HG03469 (cell line): ENCODE results near the gene RBM15B.
"Not testable (repeated sequence)": the region's sequence is repeated elsewhere in the genome, so short reads cannot be mapped to it uniquely, and the experiment has no call there.

ENCODE experiments used
- ATAC-seq: cut with Tn5 transposase; IDR thresholded peaks from one replicate; pipeline ENCODE4 v1.9.1; 2021; ENCODE audit warnings: mild to moderate bottlenecking, moderate library complexity, moderate number of reproducible peaks; ENCODE audit not compliant: unreplicated experiment

Gene RBM15B

DNA sequence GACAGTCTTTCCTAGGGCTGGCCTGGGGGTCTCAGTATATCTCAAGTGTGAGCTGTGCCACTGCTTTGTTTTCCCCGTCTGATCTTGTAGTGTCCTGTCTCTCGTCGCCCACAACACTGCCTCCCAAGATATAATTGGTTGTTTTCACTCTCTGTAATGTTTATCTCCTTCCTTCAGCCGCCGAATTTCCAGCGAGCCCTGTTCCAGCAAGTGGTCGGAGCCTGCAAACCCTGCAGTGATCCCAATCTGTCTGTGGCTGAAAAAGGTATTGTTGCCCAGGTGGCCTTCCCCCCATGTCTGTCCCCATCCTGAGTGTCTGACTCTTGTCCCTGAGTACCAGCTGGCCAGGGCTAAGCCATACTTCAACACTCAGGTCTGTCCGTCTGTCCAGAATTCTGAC is 15.5 kb upstream of the RBM15B start:
- no peak for ATAC-seq

GRCh38 chr3:51378065-51378464 is 13.0 kb upstream of the RBM15B start:
- no peak for ATAC-seq

DNA sequence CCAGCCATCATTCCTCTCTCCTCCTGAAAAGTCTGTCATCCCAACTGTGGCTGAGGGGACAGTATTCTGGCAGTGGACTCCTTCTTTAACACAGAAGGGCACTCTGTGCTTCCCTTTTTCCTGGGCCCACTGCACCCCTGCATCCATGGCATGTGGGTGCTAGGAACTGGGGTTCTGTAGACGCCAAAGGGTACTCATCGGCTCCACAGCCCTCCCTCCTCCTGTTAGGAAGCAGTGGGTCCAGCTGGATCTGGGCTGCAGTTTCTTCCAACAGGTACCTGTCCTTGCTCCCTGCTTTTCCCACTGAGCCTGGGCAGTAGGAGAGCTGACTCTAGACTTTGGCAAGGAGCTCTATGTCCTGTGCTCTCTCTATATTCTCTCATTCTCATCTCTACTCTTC is 12.4 kb upstream of the RBM15B start:
- ATAC-seq: no peak

DNA sequence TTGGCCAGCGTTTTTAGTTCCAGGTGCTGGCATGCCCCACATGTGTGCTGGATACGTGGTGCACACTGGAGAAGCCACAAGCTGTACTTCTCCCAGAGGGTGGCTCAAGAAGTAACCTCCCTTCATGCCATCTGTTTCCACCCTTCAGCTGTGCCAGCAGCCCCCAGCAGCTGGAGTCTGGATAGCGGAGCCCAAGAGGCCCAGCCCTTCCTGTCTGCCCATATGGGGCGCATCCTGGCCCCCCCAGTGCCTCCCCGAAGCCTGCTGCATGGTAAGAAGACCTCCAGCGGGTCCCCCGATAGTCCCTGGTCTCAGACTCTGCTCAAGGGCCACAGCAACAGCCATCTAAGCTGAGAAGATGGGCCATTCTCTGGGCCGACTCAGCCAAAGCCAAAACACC is 11.8 kb upstream of the RBM15B start:
- no peak for ATAC-seq

DNA sequence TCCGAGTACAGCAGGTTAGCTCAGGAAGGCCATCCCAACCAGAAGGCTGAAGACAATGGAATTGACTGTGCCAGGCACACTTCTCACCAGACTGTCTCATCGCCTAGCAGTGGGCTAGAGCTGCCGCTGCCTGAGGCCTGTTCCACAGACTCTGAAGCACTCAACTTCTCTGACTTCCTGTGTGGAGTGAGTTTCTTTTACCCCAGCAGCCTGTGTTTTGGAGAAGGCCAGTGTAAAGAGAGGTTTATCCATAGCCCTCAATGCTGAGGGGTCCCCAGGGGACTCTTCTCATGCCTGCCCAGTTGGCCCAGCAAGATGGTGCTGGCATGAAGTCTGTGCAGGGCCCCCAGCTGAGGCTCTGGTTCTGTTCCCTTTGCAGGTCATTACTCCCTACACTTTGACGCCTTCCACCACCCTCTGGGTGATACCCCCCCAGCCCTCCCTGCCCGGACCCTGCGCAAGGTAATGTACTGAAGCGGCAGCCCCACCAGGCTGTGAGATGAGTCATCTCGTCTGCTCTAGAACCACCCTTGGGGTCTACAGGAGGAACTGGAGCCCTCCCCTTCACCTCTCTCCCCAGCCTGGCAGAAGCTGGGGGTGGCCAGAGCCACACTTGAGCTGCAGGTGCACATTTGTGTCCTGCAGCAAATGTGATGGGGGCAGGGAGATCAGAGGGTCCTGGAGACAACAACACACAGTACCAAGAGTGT is 11.2 kb upstream of the RBM15B start:
- ATAC-seq: no peak

GRCh38 chr3:51380601-51381332 is 10.3 kb upstream of the RBM15B start:
- ATAC-seq: no peak

GRCh38 chr3:51381333-51381705 is 9.8 kb upstream of the RBM15B start:
- no peak for ATAC-seq

DNA sequence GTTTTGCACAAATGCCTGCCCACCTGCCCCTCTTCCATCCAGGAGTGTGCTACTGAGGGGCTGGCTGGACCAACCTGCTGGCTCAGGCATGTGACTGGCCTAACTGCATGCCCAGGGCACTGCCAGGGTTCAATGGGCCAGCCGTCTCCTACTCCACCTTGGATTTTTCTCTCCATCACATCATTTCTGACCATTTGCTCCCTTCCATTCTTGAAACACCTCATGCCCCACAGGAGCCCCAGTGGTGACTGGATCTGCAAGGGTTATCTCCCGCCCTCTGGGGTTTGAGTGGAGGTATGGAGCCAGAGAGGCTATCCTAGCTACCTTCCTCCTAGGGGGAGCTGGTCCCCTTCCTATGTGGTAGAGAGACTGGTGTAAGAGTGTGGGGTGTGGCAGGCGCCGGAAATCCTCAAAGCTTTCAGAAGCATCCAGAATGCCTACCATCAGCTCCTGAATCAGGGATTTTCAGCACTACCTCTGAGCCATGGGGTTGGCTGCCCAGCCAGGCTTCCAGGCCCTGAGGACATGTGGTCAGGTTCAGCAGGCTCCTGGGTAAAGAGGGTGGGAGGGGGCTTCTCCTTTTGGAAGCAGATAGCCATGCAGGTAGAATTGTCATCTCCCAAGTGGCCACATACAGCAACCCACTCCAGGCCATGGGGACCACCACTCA is 8.9 kb upstream of the RBM15B start:
- ATAC-seq: no peak

DNA sequence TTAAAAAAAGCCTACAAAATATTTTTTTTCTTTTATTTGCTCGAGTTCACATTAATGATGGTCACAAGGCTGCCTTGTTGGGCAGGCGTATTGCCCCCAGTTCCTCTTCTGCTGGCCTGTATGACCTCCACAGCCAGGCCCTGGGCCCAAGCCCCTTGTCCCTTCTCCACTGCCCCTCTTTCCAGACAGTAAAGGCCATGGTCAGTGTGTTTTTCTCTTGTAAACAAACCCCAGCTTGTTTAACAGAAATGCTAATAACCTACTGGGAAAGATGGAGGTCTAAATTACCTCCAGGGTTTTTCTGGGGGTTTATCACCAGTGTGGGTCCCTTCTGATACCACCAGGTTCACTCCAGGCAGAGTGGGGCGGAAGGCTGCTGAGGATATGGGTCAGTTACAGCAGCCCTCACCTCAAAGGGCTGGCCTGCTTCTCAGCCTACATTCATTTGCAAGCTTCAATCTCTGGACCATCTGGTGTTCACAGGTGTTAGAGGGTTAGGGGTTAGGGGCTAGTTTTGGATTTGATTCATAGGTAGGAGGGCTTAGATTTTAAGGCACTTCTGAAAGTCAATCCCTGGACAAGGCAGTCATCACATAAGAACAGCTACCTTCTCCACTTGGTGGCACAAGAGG is 8.0 kb upstream of the RBM15B start:
- no peak for ATAC-seq

DNA sequence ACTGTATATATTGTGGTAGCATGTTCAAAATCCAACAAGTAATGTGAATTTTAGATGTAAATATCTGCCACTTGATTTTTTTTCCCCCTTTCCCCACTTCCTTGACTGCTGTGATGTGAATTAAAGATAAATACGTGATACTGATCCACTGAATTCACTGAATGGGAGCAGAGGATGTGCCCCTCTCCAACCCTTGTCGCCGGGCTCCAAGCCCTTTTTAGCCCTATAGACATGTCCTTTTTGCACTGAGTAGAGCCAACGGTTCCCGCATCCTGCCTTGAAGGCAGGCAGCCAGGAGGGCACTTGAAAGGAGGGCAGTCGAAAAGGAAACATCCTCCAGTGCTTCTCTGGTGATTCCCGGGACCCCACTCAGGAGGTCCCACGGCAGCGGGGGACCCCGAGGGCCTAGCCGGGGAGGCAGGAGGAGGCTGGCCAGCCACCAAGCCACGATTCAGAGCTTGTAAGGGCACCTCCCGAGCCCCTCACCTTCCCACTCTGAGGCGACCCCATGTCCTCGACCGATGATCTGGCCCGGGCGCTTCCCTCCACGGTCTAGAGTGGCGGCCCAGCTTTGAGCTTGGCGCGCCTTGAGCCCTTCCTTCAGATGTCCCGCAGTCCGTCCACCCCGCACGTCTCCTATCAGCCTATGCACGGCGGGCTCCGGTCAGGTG is 6.9 kb upstream of the RBM15B start:
- no peak for ATAC-seq

DNA sequence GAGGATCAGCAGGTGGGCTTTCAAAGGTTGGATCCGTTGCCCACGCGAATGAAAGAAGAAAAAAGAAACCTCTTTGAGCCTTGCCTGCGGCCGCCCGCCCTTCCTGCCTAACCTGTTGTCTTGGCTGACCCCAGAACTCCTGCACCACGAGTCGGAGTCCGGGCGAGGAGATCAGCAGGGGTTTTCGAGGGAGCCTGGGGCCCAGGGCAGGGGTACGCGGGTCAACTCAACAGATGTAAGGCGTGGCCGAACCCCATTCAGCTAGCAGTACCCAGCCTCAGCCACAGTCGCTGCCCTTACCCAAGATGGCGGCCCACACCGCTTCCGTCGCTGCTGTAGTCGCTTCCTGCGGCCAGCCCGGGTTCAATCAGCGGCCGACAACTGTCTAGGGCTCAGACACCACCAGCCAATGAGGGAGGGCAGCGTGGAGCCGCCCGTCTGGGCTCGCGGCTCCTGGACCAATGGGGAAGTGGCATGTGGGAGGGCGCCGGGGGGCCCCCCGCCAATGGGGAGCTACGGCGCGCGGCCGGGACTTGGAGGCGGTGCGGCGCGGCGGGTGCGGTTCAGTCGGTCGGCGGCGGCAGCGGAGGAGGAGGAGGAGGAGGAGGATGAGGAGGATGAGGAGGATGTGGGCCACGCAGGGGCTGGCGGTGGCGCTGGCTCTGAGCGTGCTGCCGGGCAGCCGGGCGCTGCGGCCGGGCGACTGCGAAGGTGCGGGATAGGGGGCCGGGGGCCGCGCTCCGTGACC is 6.2 kb upstream of the RBM15B start, which contains the start of gene MANF:
Gene MANF, plus strand, starts transcription at position 566 of the 748 bp plus-strand sequence. Its CDS starts 52 bp downstream, at position 618.
- peak; percentile 85 for ATAC-seq

GRCh38 chr3:51385621-51386091 is 5.4 kb upstream of the RBM15B start:
- no peak for ATAC-seq

DNA sequence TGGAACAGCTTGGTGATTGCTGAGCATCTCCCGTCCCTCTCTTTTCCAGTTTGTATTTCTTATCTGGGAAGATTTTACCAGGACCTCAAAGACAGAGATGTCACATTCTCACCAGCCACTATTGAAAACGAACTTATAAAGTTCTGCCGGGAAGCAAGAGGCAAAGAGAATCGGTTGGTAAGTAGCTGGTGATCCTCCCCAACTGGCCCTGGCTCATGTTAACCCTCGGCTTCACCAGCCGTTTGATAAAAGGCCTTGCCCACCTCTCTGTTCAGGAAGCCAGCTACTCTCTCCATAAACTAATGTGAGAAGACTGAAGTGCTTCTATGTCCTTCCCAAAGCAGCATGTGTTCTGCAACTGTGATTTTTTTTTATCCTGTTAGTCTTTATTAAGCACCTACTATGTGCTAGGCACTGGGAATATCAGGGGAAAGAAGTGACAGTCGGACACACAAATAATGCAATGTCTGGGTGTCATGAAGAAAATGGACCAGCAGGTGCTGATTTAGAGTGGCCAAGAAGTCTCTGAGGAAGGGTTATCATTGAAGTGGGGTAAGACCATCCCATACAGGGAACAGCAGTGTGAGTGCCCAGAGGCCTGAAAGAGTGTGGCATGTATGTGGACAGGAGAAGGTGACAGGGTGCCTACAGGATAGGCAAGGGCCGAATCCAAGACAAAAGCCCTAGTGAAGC is 4.8 kb upstream of the RBM15B start:
- no peak for ATAC-seq

GRCh38 chr3:51386852-51387229 is 4.2 kb upstream of the RBM15B start:
- no peak for ATAC-seq

DNA sequence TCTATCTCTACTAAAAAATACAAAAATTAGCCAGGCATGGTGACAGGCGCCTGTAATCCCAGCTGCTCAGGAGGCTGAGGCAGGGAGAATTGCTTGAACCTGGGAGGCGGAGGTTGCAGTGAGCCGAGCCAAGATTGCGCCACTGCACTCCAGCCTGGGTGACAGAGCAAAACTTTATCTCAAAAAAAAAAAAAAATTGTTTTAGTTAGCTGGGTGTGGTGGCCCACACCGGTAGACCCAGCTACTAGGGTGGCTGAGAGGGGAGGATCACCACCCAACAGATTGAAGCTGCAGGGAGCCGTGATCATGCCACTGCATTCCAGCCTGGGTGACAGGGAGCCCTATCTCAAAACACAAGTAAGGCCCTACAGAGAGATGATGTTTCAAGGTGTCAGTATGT is 3.8 kb upstream of the RBM15B start:
- not testable (repeated sequence) for ATAC-seq

- ATAC-seq: no peak
Observed at GRCh38 chr3:51388286-51389029, 2.6 kb upstream of the RBM15B start.

- no peak for ATAC-seq
Observed at GRCh38 chr3:51389423-51390183, 1.5 kb upstream of the RBM15B start.
